HL-60 (cell line): Measurements from ENCODE around the gene PI4KB.

Experiments
- CTCF ChIP-seq: IDR thresholded peaks from one replicate; pipeline ENCODE4 v1.5.1; 2011; ENCODE audit warnings: low read length, control low read depth, inconsistent platforms; ENCODE audit not compliant: insufficient read depth
- GABPA ChIP-seq: IDR thresholded peaks from 2 replicates; pipeline ENCODE4 v1.6.1; 2012; ENCODE audit warnings: low read depth
- POLR2AphosphoS5 ChIP-seq: IDR thresholded peaks from 2 replicates; pipeline ENCODE4 v1.6.1; 2012; ENCODE audit warnings: low read depth
- SPI1 ChIP-seq: IDR thresholded peaks from 2 replicates; pipeline ENCODE4 v1.6.1; 2012; ENCODE audit warnings: low read depth, mild to moderate bottlenecking, borderline replicate concordance

GRCh38 chr1:151254217-151255213 is 72.7 kb downstream of the PI4KB start, which contains the start of gene PSMD4:
- TF ChIP-seq CTCF (no peak), POLR2AphosphoS5 (peak; percentile 96), SPI1 (peak; percentile 55; the same call in 1 of the 2 replicates), GABPA (peak; percentile 69)
